ENCODE data around the gene ATP8B3. TPM values are rescaled to one million over a fixed set of nuclear protein-coding genes. Genes with fewer than 3 reads are reported as not detected.

Gene ATP8B3
- total and polyA plus RNA-seq, 9 of the 15 experiments (the other 6 are each of a cell fraction or from before 2014, with no cell fraction given): 1.2 to 12.3 (median 3.8) TPM

DNA sequence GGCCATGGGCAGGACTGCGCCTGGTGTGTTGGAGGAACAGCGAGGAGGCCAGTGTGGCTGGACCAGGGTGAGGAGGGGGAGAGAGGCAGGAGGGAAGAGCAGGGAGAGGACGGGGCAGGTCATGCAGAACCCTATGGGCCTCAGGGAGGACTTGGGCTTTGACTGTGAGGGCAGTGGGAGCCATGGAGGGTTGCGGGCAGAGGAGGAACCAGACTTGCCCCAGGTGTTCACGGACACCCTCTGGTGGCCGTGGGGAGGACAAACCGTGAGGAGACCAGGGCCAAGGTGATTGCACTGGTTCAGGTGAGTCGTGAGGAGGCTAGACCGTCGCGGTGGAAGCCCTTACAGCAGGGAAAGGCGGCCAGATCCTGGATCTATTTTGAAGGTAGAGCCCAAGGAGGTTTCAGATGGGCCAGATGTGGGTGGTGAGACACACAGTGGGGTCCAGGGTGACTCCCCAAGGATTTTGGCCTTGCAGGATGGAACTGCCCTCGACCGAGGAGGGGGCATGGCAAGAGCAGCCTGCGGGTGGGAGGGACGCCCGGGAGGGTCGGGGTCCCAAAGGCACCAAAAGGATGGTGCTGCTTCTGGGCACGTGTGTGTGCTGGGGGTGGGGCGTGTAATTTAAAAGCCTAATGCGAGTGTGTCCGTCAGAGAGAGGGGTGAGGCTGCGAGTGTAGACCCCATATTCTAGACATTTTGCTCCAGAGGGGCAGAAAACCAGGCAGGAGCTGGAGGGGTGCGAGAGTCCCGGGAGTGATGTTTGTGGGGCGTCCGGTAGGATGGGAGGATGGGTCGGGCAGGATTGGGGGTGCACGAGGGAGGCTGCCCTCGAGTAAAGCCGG lies 39.0 kb upstream of the ATP8B3 start (continued):
- TF ChIP-seq, protein P1, sequence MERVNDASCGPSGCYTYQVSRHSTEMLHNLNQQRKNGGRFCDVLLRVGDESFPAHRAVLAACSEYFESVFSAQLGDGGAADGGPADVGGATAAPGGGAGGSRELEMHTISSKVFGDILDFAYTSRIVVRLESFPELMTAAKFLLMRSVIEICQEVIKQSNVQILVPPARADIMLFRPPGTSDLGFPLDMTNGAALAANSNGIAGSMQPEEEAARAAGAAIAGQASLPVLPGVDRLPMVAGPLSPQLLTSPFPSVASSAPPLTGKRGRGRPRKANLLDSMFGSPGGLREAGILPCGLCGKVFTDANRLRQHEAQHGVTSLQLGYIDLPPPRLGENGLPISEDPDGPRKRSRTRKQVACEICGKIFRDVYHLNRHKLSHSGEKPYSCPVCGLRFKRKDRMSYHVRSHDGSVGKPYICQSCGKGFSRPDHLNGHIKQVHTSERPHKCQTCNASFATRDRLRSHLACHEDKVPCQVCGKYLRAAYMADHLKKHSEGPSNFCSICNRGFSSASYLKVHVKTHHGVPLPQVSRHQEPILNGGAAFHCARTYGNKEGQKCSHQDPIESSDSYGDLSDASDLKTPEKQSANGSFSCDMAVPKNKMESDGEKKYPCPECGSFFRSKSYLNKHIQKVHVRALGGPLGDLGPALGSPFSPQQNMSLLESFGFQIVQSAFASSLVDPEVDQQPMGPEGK (CRISPR knock-in tag; IDR thresholded peaks at IDR 0.05; ENCODE audit: borderline replicate concordance): no peak
- TF ChIP-seq, protein P2, sequence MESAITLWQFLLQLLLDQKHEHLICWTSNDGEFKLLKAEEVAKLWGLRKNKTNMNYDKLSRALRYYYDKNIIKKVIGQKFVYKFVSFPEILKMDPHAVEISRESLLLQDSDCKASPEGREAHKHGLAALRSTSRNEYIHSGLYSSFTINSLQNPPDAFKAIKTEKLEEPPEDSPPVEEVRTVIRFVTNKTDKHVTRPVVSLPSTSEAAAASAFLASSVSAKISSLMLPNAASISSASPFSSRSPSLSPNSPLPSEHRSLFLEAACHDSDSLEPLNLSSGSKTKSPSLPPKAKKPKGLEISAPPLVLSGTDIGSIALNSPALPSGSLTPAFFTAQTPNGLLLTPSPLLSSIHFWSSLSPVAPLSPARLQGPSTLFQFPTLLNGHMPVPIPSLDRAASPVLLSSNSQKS (CRISPR knock-in tag; IDR thresholded peaks at IDR 0.05): no peak
- peak; percentile 24; the same call in 1 of the 2 replicates for TF ChIP-seq SUPT5H (IDR thresholded peaks at IDR 0.05)
- TF ChIP-seq PTTG1 (tag; IDR thresholded peaks at IDR 0.05; ENCODE audit: low read depth): no peak
- no peak for TF ChIP-seq ZNF224 (CRISPR knock-in tag; IDR thresholded peaks at IDR 0.05)
- TF ChIP-seq, protein P3, sequence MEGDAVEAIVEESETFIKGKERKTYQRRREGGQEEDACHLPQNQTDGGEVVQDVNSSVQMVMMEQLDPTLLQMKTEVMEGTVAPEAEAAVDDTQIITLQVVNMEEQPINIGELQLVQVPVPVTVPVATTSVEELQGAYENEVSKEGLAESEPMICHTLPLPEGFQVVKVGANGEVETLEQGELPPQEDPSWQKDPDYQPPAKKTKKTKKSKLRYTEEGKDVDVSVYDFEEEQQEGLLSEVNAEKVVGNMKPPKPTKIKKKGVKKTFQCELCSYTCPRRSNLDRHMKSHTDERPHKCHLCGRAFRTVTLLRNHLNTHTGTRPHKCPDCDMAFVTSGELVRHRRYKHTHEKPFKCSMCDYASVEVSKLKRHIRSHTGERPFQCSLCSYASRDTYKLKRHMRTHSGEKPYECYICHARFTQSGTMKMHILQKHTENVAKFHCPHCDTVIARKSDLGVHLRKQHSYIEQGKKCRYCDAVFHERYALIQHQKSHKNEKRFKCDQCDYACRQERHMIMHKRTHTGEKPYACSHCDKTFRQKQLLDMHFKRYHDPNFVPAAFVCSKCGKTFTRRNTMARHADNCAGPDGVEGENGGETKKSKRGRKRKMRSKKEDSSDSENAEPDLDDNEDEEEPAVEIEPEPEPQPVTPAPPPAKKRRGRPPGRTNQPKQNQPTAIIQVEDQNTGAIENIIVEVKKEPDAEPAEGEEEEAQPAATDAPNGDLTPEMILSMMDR (IDR thresholded peaks at IDR 0.05 in 2 of 3, conservative IDR thresholded peaks at IDR 0.05 in 1 of 3; ENCODE audit: insufficient read depth in 2 of 3, low read depth in 1 of 3, low read length in 3 of 3): peak; percentile 48 to 50 (median 49); a peak in 5 of 6 replicates
- TF ChIP-seq ZNF316 (IDR thresholded peaks at IDR 0.05): no peak
- no peak for TF ChIP-seq SAP30 (IDR thresholded peaks at IDR 0.05; ENCODE audit: borderline replicate concordance, insufficient read depth, low read depth, low read length, poor library complexity, severe bottlenecking)
- TF ChIP-seq BACH1 (tag; IDR thresholded peaks at IDR 0.05): no peak
- no peak for TF ChIP-seq PRMT5 (CRISPR knock-in tag; IDR thresholded peaks at IDR 0.05)
- no peak for TF ChIP-seq PCBP2 (IDR thresholded peaks at IDR 0.05; ENCODE audit: low read depth, low read length, poor library complexity, severe bottlenecking)
- no peak for TF ChIP-seq ZNF324 (CRISPR knock-in tag; IDR thresholded peaks at IDR 0.05)
- no peak for TF ChIP-seq CHCHD3 (CRISPR knock-in tag; IDR thresholded peaks at IDR 0.05)
- TF ChIP-seq HDAC1 (IDR thresholded peaks at IDR 0.05): 0 out of 4 replicates have a peak, but pooled peaks of 1 of the 2 experiments have one; percentile 13
- TF ChIP-seq LEF1 (IDR thresholded peaks at IDR 0.05): no peak
- TF ChIP-seq CBX1 (IDR thresholded peaks at IDR 0.05; ENCODE audit: low read depth): peak; percentile 20; the same call in 1 of the 2 replicates
- TF ChIP-seq, protein P4, sequence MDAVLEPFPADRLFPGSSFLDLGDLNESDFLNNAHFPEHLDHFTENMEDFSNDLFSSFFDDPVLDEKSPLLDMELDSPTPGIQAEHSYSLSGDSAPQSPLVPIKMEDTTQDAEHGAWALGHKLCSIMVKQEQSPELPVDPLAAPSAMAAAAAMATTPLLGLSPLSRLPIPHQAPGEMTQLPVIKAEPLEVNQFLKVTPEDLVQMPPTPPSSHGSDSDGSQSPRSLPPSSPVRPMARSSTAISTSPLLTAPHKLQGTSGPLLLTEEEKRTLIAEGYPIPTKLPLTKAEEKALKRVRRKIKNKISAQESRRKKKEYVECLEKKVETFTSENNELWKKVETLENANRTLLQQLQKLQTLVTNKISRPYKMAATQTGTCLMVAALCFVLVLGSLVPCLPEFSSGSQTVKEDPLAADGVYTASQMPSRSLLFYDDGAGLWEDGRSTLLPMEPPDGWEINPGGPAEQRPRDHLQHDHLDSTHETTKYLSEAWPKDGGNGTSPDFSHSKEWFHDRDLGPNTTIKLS (IDR thresholded peaks at IDR 0.05; ENCODE audit: borderline replicate concordance, low read depth): no peak
- TF ChIP-seq HOXB6 (CRISPR knock-in tag; IDR thresholded peaks at IDR 0.05; ENCODE audit: borderline replicate concordance): no peak
- TF ChIP-seq HMG20B (CRISPR knock-in tag; IDR thresholded peaks at IDR 0.05): no peak
- TF ChIP-seq, protein P5, sequence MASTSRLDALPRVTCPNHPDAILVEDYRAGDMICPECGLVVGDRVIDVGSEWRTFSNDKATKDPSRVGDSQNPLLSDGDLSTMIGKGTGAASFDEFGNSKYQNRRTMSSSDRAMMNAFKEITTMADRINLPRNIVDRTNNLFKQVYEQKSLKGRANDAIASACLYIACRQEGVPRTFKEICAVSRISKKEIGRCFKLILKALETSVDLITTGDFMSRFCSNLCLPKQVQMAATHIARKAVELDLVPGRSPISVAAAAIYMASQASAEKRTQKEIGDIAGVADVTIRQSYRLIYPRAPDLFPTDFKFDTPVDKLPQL (IDR thresholded peaks at IDR 0.05; ENCODE audit: extremely low read depth, insufficient read length): no peak
- TF ChIP-seq GTF2E2 (tag; IDR thresholded peaks at IDR 0.05): no peak
